Hippocampal formation (tissue), 2 donors: Measurements from ENCODE around the gene KRT78.

ENCODE experiments used
- DNase-seq, 2 donors: peaks; one replicate each; lab custom pipeline; 2025; lab: John Stamatoyannopoulos, UW

KRT78 gene

DNA sequence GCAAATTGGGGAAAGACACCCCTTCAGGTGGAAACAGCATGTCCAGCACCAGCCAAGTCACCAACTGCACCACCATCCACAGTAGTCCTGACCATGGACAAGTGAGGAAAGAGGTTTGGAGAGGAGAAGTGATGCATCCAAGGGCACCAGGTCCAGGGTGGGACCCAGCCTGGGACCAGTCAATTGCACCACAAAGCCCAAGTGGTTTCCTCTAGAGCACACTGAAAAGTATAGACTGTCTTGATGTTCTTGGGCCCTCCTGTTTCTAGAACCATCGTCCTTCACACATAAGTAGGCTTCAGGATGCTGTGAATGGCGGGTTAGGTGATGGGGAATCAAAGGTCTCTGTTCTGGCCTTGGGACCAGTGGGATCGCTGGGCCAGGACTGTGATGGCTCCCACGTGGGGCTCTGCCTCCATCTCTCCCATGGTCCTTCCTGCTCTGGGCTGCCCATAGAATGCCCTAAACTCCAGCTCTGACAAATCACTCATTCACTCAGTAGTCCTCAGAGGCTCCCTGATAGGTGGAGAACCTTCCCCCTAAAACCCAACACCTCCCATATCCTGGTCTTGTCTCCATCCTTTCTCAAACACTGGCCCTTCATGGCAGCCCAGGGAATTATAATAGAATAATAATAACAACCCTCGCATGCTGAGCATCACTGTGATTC, 23.9 kb downstream of the KRT78 start:
- DNase-seq: no peak

DNA sequence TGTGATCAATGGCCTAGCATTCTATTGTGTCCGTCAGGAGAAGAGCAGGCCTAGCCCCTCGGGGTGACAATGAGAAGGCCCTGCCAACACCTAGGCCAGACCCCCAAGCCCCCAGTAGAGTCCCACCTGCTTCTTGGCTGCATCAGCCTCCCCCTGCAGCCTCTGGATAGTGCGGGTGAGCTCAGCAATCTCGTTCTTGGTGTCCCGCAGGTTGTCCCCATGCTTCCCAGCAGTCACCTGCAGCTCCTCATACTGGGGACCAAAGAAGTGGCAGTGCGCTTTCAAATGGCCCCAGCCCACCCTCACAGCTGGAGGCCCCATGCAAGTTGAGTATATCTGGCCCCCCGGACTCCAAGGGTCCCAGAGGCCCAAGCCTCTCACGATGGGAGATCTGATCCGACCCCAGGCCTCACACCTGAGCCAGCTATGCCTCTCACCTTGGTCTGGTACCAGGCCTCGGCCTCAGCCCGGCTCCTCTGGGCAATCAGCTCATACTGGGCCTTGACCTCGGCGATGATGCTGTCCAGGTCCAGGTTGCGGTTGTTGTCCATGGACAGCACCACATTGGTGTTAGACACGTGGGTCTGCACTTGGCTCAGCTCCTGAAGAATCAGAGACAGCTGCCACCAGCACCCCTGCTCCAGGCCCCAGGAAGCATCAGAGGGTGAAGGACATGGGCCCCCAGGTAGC, 24.9 kb downstream of the KRT78 start:
- DNase-seq: no peak

DNA sequence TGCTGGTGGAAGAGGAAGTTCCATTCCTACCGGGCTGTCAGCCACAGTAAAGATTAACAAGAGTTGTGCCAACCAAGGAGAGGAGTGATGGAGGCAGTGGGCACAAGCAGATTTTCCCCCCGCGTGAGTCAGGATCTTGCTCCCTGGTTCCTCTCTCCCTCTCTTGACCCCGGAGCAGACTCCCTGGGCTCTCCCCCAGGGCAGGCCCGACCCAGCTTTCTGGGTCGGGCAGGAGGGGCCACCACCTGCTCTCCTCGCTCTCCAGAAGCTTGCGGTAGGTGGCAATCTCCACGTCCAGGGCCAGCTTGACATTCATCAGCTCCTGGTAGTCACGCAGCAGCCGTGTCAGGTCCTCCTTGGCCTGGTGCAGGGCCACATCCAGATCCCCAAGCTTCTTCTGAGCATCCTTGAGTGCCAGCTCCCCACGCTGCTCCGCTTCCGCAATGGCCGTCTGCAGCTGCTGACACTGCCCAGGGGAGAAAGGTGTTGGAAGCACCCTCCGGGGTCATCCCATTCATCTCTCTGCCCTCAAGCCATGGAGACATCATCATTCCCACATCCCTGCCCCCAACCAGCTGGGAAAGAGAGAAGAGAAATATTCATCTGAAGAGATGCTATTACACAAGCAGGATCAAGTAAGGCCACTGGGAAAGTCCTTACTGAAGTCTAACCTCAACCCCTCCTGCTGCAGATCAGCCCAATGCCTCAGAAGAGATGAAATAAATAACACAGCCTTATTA, 25.9 kb downstream of the KRT78 start:
- DNase-seq: no peak

DNA sequence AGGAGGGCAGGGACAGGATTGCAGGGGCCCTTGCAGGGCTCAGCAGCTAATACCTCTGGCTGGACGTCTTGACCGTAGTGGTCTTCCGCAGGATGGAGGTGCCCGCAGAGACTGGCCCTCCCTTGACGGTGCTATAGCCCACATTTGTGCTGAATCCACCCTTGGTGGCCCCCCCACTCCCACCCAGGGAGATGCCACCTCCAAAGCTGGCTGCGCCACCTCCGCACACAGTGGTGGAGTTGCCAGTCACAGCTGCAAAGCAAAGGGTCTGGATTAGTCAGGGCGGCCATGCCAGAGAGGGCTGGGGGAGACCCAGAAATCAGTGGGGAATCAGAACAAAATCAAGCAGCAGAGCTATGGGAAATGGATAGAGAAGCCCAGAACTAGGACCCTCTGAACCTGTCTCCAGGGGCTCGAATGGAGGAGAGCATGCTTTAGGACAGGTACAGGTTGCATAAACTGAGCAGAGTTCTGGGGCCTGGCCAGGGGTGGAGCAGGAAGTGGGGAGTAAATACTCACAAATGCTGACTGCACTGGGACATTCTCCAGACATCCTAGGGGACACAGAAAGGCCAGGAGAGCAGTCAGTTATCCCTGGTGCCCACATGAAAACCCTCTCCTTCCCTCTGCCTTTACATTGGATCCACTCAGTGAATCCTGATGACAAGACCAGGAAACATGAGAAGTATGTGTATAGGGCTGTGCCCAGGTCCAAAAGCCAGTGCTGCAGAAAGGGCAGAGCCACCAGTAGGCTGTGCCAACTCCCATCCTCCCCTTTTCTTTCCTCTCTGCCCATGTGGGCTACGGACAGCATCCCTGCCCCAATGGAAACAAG, 26.8 kb downstream of the KRT78 start:
- no peak for DNase-seq

DNA sequence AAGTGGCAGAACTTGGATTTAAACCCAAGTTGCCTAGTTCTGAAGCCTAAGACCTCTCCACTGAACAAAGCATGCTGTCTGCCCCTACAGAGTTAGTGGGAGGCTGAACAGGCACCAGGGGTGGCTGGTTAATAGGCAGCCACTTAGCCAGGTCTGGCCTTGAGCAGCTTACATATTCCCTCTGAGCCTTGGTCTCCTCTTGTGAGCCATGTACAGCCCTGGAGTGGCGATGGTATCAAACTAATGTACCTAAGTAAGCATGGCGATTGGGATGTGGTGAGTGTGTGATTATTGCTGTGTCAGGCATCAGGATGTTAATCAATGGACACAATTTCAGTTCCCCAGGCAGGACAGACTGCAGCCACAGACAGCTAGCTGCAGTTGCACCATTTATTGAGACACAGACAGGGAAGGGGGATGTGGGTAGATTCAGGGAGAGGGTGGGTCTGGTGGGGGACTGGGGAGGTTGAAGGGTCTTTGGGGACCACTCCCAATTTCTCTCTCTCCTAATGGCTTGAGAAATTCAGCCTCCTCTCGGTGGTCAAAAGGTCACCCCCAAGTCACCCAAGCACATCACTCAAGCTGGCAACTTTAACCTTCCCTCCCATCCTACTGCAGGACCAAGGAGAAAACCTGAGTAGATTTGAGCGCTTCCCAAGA, 27.6 kb downstream of the KRT78 start:
- DNase-seq: no peak

DNA sequence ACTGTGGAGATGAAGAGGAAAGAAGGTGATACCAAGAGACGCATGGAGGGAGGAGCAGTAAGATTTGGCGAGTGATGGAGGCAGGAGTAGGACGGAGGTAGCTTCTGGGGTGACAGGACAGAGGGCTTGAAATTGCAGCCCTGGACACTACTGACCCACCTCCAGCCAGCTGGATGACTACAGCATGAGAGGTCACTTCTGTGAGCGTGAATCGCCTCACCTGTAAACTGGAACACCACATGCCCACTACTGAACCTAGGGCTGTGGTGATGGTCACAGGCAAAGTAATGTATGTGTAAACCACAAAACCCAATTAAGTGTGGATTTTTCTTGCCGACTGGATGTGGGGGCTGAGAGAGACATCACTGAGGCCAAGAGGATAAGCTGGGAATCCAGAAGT, 28.3 kb downstream of the KRT78 start:
- DNase-seq: no peak

DNA sequence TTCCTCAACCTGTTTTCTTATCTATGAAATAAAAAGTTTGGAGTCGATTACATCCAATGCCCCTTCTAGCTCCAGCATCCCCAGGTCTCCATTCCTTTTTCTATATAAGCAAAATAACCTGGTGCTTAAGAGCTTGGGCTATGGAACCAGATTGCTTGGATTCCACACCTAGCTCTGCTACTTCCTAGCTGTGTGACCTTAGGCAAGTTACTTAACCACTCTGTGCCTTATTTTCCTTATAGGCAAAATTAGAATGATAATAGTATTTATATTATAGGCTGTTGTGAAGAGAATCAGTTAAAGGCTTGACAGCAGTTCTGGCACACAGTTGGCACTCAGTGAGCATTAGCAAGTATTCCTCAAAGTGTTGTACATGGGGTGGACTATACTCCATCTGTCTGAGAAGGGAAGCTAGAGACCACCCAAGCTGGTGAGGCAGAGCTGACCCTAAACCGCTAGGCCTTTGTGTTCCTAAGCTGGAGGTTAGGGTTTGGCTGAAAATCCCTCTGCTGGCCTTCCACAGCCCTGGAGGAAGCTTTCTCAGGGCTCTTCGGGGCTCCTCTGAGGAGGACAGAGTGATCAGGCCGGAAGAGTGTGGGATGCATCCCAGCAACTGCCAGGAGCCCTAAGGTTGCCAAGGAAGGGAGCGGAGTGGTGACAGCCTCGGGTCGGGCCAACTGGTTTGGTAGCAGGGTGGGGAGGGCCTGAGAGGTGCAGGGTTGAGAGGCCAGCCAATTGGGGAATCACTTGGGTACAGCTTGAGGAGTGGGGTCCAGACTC, 28.9 kb downstream of the KRT78 start:
- DNase-seq: no peak

DNA sequence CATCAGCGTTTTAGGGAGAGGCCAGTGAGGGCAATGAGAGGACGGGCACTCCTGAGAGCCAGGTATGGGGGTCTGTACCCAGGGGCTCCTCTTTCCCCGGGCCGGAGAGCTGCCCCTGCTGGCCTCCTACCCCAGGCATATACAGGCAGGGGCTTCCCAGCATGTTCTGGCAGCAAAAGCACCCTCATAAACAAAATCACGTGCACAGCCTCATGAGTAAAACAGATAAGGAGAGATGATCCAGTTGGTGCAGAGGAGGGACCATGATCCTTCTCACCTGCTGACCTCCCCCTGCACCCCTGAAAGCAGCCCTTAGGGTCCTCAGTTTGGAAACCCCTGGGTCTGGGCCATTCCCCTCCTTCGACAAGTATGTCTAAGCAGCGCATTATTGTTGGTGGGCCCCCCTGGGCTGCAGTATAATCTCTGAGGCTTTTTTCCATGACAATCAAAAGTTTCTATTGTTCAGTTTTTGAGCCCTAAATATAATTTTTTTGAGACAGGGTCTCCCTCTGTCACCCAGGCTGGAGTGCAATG, 29.8 kb downstream of the KRT78 start:
- DNase-seq: no peak

DNA sequence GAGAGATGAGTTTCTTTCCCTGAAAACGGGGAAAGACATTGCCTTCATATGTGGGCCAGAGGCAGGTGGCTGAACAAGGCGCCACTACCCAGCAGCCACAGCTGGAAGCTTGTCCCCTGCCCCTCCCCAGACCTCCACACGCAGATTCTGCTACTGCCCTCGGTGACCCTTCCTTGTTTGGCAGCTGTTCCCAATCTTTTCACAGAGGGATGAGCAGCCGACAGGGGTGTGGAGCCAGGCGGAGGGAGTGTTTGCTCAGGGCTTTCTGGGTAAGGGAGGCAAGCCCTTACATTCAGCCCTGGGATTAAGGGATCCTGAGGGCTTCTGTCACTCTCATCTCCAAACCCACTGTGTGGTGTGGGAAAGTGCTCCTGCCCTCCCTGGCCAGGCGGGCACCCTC, 30.4 kb downstream of the KRT78 start:
- DNase-seq: no peak

DNA sequence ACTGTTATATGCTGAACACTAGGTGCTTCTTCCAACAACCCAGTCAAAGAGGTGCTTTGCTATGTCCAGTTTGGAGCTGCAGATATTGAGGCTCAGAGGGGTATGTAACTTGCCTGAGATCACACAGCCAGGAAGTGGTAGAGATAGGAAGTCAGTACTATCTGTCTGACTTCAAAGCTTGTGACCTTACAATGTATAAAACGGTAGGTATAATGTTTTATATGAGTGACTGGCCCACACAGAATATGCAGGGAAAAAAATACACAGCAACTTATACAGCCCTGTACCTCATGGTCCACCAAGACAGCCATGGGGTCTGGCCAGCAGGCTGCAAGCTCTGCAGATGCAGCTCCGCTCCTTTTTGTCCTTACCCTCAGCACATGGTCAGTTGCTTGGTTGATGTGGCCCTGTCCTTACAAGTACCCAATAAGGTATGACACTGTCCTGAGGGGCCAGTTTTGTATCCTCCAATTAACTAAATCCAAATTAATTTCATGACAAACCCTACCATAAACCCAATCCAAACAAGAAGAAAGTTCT, 31.0 kb downstream of the KRT78 start:
- DNase-seq: no peak

DNA sequence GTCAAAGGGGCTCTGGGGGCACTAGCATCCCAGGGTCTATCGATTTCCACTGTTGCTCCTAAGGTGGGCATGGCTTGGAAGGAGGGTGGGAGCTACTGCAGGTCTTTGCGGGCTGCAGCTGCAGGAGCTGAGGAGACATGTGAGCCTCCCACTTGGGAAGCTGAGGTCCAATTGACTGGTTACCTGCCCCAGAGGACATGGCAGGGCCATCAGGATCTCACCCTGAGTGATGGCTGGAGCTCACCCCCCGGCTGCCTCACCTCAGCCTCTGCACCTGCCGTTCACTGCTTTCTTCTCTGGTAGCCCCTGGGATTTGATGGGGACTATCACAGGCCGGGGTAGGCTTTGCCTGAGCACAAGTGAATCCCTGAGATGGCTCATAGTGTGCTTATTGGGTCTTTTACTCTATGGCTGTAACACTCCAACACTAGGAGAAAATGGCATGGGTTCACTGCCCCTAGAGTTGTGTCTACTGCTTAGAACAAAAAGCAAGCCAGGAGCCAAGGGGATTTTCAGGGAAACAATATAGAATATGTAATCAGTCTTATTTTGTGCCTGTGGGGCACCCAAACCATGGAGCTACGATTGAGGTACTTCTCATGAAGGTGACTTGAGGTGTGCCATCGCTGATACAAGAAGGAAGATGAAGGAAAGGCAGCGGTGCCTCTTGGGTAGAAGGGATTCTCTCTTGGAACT, 31.6 kb downstream of the KRT78 start:
- no peak for DNase-seq

DNA sequence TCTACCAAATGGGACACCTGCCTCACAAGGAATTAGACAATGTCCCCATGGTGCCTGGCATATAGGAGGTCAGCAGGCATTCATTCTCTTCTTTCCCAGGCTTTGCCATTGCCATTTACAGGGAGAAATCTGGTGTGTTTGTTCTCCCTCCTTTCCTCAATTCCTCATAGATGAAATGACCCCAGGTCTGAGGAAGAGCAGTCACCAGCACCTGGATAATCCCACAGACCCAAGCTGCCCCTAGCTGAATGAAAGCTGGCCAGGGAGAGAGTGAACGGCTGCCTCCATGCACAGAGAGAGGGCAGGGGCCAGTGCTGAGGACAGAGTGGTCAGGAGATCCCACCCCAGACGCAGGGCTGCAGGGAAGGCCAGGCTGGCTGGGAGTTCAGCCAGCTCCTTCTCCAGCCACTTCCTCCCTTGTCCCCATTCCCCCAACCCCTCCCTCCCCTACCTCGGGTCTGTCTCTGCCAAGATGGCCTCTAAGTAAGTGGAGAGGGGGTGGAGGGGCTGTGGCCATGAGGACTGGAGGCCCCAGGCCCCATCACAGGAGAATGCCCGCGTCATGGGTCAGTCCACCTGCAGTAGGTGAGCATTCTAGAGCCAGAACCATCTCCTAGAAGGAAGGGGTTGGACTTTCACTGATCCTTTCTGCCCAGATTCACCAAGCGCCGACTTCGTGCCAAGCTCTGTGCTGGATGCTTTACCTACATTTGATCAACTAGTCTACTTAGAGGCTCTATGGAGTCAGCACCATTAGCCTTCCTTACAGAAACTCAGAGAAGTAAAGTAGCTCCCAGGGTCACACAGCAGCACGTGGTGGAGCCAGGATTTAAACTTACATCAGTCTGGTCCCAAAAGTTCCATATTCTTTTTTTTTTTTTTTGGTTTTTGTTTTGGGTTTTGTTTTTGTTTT, 32.9 kb downstream of the KRT78 start:
- no peak for DNase-seq

DNA sequence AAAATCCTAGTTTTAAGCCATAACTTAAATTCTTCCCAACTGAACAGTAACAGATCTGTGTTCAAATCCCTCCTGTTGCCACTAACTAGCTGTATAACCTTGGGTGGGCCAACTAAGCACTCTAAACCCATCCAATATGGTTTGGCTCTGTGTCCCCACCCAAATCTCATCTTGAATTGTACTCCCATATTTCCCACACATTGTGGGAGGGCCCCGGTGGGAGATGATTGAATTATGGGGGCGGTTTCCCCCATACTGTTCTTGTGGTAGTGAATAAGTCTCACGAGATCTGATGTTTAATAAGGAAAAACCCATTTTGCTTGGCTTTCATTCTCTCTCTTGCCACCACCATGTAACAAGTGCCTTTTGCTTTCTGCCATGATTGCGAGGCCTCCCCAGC, 33.6 kb downstream of the KRT78 start:
- no peak for DNase-seq

DNA sequence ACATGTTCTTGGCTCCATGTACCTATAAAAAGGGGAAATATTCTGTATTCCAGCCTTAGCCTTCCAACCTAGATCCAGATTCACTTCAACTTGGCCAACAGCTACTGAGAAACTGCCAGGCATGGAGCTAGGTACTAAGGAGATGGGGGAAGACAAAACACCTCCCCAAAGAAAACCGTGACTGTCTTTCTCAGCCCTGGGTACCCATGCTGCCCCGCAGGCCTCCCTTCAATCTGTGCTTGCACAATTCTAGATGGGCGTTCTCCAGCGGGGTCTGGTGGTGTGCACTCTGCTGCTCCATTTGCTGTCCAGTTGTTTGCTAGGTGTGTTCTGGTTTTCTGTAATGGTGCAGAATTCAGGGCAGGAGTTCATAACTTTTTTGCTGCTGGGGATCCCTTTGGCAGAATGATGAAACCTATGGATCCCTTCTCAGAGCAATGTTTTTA, 34.1 kb downstream of the KRT78 start:
- DNase-seq: no peak

DNA sequence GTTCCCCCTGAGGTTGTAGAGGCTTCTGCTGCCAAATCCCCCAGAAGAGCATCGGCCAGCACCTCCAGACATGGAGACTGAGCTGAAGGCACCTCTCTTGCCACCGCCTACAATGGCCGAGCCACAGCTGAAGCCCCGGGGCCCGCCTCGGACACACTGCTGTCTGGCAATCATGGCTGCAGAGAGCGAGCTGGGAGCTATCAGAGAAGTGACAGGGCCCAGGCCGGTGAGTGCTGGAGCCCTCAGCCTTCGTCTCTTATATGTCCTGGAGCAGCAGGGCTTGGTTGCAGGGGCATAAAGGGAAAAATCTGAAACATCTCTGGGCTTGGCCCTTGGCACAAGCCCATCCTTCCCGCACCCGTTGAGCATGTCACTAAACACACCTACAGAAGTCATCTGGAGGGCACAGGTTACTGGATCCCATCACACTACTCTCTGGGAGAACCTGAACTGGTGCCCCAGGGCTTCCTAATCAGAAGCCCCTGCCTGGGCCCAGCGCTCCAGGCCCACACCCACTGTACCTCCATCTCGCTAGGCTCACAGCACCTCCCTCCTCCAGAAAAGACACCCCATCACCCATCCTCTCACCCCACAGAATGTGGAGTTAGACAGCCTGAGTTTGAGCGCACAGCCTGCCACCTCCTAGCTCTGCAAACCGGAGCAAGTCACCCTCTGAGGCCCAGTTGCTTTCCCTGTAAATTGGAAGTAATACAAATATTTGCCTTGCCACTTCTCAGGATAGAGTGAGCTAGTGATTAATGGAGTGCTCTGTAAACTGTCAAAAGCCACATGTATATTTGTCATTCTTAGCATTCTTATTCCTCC, 34.7 kb downstream of the KRT78 start, which contains the start of gene KRT4:
Gene KRT4, minus strand, starts transcription at position 232 of the 825 bp plus-strand sequence. Its CDS starts 58 bp downstream, at position 174.
- no peak for DNase-seq

DNA sequence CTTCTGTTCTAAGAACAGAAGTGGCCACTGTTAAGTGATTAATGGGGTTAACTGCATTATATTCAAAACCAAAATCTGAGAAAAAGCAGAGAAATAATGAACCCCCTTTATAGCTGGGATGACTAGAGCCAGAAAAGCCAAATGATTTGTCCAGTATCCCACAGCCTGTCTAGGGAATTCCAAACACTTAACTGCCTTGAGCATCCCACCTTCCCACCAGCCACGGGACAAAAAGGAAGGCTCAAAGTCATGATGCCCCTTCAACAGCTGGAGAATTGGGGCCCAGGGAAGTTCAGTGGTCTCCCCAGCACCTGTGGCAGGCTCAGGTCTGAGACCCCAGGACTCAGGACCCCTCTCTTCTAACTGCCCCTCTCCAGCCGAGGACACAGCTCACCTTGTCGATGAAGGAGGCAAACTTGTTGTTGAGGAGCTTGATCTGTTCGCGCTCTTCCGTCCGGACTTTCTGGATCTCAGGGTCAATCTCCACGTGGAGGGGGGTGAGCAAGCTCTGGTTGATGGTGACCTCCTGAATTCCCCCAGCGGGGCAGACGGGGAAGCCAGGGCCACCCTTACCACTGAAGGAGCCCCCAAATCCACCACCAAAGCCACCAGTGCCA, 35.5 kb downstream of the KRT78 start:
- DNase-seq: no peak

DNA sequence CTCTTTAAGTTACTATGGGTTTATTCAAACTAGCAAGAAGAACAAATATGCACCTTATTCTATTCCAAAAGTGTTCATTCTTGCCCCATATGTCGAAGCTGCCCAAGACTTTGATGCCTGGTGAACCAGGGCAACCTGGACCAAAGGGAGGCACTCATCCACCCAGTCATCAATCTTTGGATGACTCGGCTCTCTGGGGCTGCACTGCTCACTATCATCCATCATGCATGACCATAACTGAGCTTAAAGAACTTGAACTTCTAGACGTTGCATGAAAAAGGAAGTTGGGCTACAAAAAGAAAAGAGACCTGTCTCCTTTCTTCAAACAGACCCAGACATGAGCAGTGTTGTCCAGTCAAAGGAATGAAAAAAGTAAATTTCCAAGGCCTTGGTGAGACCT, 36.0 kb downstream of the KRT78 start:
- no peak for DNase-seq
